Measurements from ENCODE around the gene CCDC148.

DNA sequence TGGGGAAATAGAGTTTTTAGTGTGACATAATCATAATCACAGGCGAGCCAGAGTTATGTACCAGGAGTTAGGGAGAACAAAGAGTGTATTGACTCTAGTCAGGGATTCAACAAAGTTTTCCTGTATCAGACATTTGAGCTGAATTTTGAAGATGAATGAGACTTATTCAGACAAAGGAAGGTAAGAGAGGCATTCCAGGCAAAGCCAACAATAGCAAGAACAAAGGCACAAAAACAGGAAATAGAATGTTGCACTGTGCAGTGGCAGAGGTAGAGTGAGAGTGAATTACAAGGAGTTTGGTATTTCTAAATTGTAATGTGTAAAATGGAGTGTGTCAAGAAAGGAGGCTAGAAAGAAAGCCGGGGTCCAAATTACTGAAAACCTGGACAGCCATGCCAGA lies 156.2 kb downstream of the CCDC148 start:
- TF ChIP-seq, protein P1, sequence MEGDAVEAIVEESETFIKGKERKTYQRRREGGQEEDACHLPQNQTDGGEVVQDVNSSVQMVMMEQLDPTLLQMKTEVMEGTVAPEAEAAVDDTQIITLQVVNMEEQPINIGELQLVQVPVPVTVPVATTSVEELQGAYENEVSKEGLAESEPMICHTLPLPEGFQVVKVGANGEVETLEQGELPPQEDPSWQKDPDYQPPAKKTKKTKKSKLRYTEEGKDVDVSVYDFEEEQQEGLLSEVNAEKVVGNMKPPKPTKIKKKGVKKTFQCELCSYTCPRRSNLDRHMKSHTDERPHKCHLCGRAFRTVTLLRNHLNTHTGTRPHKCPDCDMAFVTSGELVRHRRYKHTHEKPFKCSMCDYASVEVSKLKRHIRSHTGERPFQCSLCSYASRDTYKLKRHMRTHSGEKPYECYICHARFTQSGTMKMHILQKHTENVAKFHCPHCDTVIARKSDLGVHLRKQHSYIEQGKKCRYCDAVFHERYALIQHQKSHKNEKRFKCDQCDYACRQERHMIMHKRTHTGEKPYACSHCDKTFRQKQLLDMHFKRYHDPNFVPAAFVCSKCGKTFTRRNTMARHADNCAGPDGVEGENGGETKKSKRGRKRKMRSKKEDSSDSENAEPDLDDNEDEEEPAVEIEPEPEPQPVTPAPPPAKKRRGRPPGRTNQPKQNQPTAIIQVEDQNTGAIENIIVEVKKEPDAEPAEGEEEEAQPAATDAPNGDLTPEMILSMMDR (tag by site-specific recombination; IDR thresholded peaks at IDR 0.05) = no peak
- TF ChIP-seq, protein P2, sequence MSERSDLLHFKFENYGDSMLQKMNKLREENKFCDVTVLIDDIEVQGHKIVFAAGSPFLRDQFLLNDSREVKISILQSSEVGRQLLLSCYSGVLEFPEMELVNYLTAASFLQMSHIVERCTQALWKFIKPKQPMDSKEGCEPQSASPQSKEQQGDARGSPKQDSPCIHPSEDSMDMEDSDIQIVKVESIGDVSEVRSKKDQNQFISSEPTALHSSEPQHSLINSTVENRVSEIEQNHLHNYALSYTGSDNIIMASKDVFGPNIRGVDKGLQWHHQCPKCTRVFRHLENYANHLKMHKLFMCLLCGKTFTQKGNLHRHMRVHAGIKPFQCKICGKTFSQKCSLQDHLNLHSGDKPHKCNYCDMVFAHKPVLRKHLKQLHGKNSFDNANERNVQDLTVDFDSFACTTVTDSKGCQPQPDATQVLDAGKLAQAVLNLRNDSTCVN (tag by site-specific recombination; optimal IDR thresholded peaks at IDR 0.05) = no peak
- TF ChIP-seq TCF7L2 (IDR thresholded peaks at IDR 0.05; ENCODE audit: borderline replicate concordance, low read depth, low read length) (no peak), ZNF155 (tag by site-specific recombination; IDR thresholded peaks at IDR 0.05) (no peak), ZNF175 (tag by site-specific recombination; IDR thresholded peaks at IDR 0.05) (no peak), ZNF423 (tag by site-specific recombination; IDR thresholded peaks at IDR 0.05) (no peak), ZBTB7A (tag by site-specific recombination; IDR thresholded peaks at IDR 0.05; ENCODE audit: low read depth) (no peak), ZNF501 (tag by site-specific recombination; IDR thresholded peaks at IDR 0.05) (no peak), ZNF350 (tag by site-specific recombination; IDR thresholded peaks at IDR 0.05) (no peak), ZNF692 (tag by site-specific recombination; IDR thresholded peaks at IDR 0.05) (no peak), REPIN1 (tag by site-specific recombination; IDR thresholded peaks at IDR 0.05; ENCODE audit: low read depth) (no peak), YY1 (tag by site-specific recombination; IDR thresholded peaks at IDR 0.05) (no peak), ZBTB8A (tag by site-specific recombination; IDR thresholded peaks at IDR 0.05) (no peak)
- TF ChIP-seq, protein P3, sequence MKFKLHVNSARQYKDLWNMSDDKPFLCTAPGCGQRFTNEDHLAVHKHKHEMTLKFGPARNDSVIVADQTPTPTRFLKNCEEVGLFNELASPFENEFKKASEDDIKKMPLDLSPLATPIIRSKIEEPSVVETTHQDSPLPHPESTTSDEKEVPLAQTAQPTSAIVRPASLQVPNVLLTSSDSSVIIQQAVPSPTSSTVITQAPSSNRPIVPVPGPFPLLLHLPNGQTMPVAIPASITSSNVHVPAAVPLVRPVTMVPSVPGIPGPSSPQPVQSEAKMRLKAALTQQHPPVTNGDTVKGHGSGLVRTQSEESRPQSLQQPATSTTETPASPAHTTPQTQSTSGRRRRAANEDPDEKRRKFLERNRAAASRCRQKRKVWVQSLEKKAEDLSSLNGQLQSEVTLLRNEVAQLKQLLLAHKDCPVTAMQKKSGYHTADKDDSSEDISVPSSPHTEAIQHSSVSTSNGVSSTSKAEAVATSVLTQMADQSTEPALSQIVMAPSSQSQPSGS (tag by site-specific recombination; IDR thresholded peaks at IDR 0.05; ENCODE audit: low read depth) = no peak
